K562 (cell line): ENCODE results near the gene LRPAP1. TPM values are rescaled to one million over a fixed set of nuclear protein-coding genes. Genes with fewer than 3 reads are reported as not detected.
A peak's percentile ranks its signal among the peaks of the same experiment; 100 is the strongest.

Source experiments
- CBFA2T2 ChIP-seq: fragments of 450-650 bp; conservative IDR thresholded peaks from 2 replicates; pipeline ENCODE4 v1.6.1; 2017; ENCODE audit warnings: mild to moderate bottlenecking
- CEBPB ChIP-seq: fragments of 450-650 bp; IDR thresholded peaks from 2 replicates; pipeline ENCODE4 v1.6.1; 2016; ENCODE audit warnings: missing genetic modification characterization, missing compliant biosample characterization
- CXXC5 ChIP-seq: fragments of 250-450 bp; sonication (Bioruptor Pico); IDR thresholded peaks from 2 replicates; pipeline ENCODE4 v1.8.0; 2022; ENCODE audit warnings: inconsistent platforms, mild to moderate bottlenecking, moderate library complexity
- KDM1A ChIP-seq, 2 experiments: fragments of 450-650 bp; IDR thresholded peaks; 2 replicates each; pipeline ENCODE4 v1.6.1; 2016; ENCODE audit warnings: mild to moderate bottlenecking in 2 of 2
- L3MBTL2 ChIP-seq: fragments of 450-650 bp; IDR thresholded peaks from 2 replicates; pipeline ENCODE4 v1.6.1; 2016; ENCODE audit warnings: mild to moderate bottlenecking, moderate library complexity
- NFIC ChIP-seq: fragments of 450-650 bp; IDR thresholded peaks from 2 replicates; pipeline ENCODE4 v1.6.1; 2017; ENCODE audit warnings: mild to moderate bottlenecking, inconsistent platforms
- SIN3A ChIP-seq, 2 experiments: fragments of 150-350 bp in 1 of 2; IDR thresholded peaks; 2 replicates each; pipeline ENCODE4 v1.6.1; 2011 to 2016; ENCODE audit warnings: borderline replicate concordance in 2 of 2, low read depth in 2 of 2, low read length in 2 of 2, mild to moderate bottlenecking in 2 of 2, moderate library complexity in 2 of 2; ENCODE audit not compliant: control insufficient read depth in 1 of 2
- STAT5B ChIP-seq: fragments of 250-450 bp; sonication (Bioruptor Pico); IDR thresholded peaks from 2 replicates; pipeline ENCODE4 v1.8.0; 2021; ENCODE audit warnings: mild to moderate bottlenecking, inconsistent platforms
- TAF9B ChIP-seq: fragments of 450-650 bp; IDR thresholded peaks from 2 replicates; pipeline ENCODE4 v1.6.1; 2018; ENCODE audit warnings: mild to moderate bottlenecking; ENCODE audit not compliant: partially characterized antibody
- TFAP4 ChIP-seq: sonication (generic); formaldehyde crosslinking; IDR thresholded peaks from 2 replicates; pipeline ENCODE4 v1.8.0; 2022; ENCODE audit warnings: missing genetic modification reagents, mild to moderate bottlenecking, moderate library complexity, borderline replicate concordance
- THRA ChIP-seq: fragments of 450-650 bp; IDR thresholded peaks from 2 replicates; pipeline ENCODE4 v1.6.1; 2017; ENCODE audit warnings: mild to moderate bottlenecking, moderate library complexity
- WHSC1 ChIP-seq: IDR thresholded peaks from one replicate; pipeline ENCODE4 v1.6.1; 2012; ENCODE audit warnings: low read length, control low read depth, inconsistent platforms
- ZNF124 ChIP-seq: sonication (generic); formaldehyde crosslinking; IDR thresholded peaks from 2 replicates; pipeline ENCODE4 v1.8.1; 2022; ENCODE audit warnings: missing genetic modification reagents
- ZNF507 ChIP-seq: conservative IDR thresholded peaks from 2 replicates; pipeline ENCODE4 v1.6.1; 2017; ENCODE audit warnings: missing genetic modification characterization, missing compliant biosample characterization
- ZNF551 ChIP-seq: fragments of 250-450 bp; sonication (Bioruptor Pico); IDR thresholded peaks from 2 replicates; pipeline ENCODE4 v1.5.0; 2021; ENCODE audit warnings: mild to moderate bottlenecking, moderate library complexity
- ZSCAN29 ChIP-seq: fragments of 450-650 bp; IDR thresholded peaks from 2 replicates; pipeline ENCODE4 v1.6.1; 2017
- polyA plus RNA-seq, 8 experiments: library from polyadenylated mRNA; depleted of rRNA in 4 of 8; stranded (reverse) in 5 of 8; unstranded in 3 of 8; fragments of >200 nt; fragmentation: Nextera tagmentation in 2 of 8; fragmentation: Illumina TruSeq in 1 of 8; extraction: Ambion mirVana in 2 of 8; extraction: Trizol in 1 of 8; gene quantifications; 2 replicates each; pipeline versions ENCODE4 v1.2.1 to v1.2.3, GENCODE V29; 2011 to 2014; ENCODE audit warnings: inconsistent platforms in 1 of 8, missing spikeins in 1 of 8
- total RNA-seq, 7 experiments: library from RNA; depleted of rRNA in 6 of 7; stranded (reverse); fragments of >200 nt in 6 of 7; fragmentation: Illumina TruSeq in 2 of 7; extraction: Trizol in 2 of 7; gene quantifications; 2 replicates each; pipeline versions ENCODE4 v1.2.1 to v1.2.3, GENCODE V29; 2011 to 2021; ENCODE audit warnings: low replicate concordance in 1 of 7
- TF ChIP-seq, protein P1 (sequence below): fragments of 450-650 bp; formaldehyde crosslinking; IDR thresholded peaks from 2 replicates; pipeline ENCODE4 v1.4.0; 2020; ENCODE audit warnings: mild to moderate bottlenecking, mixed read lengths
- TF ChIP-seq, protein P2 (sequence below): sonication (generic); formaldehyde crosslinking; IDR thresholded peaks from 2 replicates; pipeline ENCODE4 v1.9.0; 2022; ENCODE audit warnings: mild to moderate bottlenecking, missing genetic modification reagents
- TF ChIP-seq, protein P3 (sequence below): sonication (generic); formaldehyde crosslinking; IDR thresholded peaks from 2 replicates; pipeline ENCODE4 v1.9.0; 2022; ENCODE audit warnings: mild to moderate bottlenecking, missing genetic modification reagents
- TF ChIP-seq, protein P4 (sequence below): sonication (generic); formaldehyde crosslinking; IDR thresholded peaks from 2 replicates; pipeline ENCODE4 v1.5.0; 2020; ENCODE audit warnings: missing genetic modification reagents
- TF ChIP-seq, protein P5 (sequence below): fragments of 200-400 bp; formaldehyde crosslinking; IDR thresholded peaks from 2 replicates; pipeline ENCODE4 v1.6.1; 2017; ENCODE audit warnings: mild to moderate bottlenecking, low read depth, low read length, moderate library complexity

Gene LRPAP1
- total and polyA plus RNA-seq, 9 of the 15 experiments (the other 6 are each of a cell fraction or from before 2014, with no cell fraction given), result 1.1 to 75.5 (median 41.8) TPM

DNA sequence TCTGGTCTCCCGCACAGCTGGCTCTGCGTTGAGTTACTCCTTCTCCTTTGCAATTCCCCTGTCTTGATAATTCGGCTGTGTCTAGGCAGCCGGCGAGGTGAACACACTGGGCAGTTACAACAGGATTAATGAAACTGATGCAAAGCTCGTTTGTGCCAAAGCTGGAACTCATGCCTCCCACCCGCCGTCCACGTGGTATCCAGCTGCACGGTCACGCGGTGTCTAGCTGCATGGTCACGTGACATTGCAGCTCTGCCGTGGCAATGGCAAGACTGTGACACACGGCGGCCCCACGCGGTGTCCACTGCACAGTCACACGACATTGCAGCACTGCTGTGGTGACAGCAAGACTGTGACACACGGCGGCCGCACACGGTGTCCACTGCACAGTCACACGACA is 31.2 kb upstream of the LRPAP1 start (continued):
- TF ChIP-seq, protein P1, sequence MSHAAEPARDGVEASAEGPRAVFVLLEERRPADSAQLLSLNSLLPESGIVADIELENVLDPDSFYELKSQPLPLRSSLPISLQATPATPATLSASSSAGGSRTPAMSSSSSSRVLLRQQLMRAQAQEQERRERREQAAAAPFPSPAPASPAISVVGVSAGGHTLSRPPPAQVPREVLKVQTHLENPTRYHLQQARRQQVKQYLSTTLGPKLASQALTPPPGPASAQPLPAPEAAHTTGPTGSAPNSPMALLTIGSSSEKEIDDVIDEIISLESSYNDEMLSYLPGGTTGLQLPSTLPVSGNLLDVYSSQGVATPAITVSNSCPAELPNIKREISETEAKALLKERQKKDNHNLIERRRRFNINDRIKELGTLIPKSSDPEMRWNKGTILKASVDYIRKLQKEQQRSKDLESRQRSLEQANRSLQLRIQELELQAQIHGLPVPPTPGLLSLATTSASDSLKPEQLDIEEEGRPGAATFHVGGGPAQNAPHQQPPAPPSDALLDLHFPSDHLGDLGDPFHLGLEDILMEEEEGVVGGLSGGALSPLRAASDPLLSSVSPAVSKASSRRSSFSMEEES (CRISPR knock-in tag), result peak; percentile 76
- TF ChIP-seq, protein P2, sequence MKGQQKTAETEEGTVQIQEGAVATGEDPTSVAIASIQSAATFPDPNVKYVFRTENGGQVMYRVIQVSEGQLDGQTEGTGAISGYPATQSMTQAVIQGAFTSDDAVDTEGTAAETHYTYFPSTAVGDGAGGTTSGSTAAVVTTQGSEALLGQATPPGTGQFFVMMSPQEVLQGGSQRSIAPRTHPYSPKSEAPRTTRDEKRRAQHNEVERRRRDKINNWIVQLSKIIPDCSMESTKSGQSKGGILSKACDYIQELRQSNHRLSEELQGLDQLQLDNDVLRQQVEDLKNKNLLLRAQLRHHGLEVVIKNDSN (CRISPR knock-in tag), result peak; percentile 89
- TF ChIP-seq L3MBTL2 (peak; percentile 52), ZNF124 (no peak), SIN3A (IDR thresholded peaks at IDR 0.05; ENCODE audit: borderline replicate concordance in 2 of 2, control insufficient read depth in 1 of 2, low read depth in 2 of 2, low read length in 2 of 2) (no peak), STAT5B (CRISPR knock-in tag) (no peak), WHSC1 (no peak), NFIC (no peak), TAF9B (no peak), ZNF551 (no peak), CBFA2T2 (peak; percentile 49; the same call in 1 of the 2 replicates), THRA (no peak), CEBPB (no peak), KDM1A (IDR thresholded peaks at IDR 0.05) (no peak), CXXC5 (CRISPR knock-in tag) (no peak), ZNF507 (tag) (no peak), TFAP4 (peak; percentile 39; the same call in 1 of the 2 replicates), ZSCAN29 (no peak)
- TF ChIP-seq, protein P3, sequence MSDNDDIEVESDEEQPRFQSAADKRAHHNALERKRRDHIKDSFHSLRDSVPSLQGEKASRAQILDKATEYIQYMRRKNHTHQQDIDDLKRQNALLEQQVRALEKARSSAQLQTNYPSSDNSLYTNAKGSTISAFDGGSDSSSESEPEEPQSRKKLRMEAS (CRISPR knock-in tag), result peak; percentile 76
- TF ChIP-seq, protein P4, sequence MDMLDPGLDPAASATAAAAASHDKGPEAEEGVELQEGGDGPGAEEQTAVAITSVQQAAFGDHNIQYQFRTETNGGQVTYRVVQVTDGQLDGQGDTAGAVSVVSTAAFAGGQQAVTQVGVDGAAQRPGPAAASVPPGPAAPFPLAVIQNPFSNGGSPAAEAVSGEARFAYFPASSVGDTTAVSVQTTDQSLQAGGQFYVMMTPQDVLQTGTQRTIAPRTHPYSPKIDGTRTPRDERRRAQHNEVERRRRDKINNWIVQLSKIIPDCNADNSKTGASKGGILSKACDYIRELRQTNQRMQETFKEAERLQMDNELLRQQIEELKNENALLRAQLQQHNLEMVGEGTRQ (CRISPR knock-in tag), result peak; percentile 70
- TF ChIP-seq, protein P5, sequence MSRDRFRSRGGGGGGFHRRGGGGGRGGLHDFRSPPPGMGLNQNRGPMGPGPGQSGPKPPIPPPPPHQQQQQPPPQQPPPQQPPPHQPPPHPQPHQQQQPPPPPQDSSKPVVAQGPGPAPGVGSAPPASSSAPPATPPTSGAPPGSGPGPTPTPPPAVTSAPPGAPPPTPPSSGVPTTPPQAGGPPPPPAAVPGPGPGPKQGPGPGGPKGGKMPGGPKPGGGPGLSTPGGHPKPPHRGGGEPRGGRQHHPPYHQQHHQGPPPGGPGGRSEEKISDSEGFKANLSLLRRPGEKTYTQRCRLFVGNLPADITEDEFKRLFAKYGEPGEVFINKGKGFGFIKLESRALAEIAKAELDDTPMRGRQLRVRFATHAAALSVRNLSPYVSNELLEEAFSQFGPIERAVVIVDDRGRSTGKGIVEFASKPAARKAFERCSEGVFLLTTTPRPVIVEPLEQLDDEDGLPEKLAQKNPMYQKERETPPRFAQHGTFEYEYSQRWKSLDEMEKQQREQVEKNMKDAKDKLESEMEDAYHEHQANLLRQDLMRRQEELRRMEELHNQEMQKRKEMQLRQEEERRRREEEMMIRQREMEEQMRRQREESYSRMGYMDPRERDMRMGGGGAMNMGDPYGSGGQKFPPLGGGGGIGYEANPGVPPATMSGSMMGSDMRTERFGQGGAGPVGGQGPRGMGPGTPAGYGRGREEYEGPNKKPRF, result no peak
